ENCODE results near the gene KMT2D. TPM values are rescaled to one million over a fixed set of nuclear protein-coding genes. Genes with fewer than 3 reads are reported as not detected.

The KMT2D gene, protein sequence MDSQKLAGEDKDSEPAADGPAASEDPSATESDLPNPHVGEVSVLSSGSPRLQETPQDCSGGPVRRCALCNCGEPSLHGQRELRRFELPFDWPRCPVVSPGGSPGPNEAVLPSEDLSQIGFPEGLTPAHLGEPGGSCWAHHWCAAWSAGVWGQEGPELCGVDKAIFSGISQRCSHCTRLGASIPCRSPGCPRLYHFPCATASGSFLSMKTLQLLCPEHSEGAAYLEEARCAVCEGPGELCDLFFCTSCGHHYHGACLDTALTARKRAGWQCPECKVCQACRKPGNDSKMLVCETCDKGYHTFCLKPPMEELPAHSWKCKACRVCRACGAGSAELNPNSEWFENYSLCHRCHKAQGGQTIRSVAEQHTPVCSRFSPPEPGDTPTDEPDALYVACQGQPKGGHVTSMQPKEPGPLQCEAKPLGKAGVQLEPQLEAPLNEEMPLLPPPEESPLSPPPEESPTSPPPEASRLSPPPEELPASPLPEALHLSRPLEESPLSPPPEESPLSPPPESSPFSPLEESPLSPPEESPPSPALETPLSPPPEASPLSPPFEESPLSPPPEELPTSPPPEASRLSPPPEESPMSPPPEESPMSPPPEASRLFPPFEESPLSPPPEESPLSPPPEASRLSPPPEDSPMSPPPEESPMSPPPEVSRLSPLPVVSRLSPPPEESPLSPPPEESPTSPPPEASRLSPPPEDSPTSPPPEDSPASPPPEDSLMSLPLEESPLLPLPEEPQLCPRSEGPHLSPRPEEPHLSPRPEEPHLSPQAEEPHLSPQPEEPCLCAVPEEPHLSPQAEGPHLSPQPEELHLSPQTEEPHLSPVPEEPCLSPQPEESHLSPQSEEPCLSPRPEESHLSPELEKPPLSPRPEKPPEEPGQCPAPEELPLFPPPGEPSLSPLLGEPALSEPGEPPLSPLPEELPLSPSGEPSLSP (N-terminal part only)
- 29.8 TPM for total RNA-seq

DNA sequence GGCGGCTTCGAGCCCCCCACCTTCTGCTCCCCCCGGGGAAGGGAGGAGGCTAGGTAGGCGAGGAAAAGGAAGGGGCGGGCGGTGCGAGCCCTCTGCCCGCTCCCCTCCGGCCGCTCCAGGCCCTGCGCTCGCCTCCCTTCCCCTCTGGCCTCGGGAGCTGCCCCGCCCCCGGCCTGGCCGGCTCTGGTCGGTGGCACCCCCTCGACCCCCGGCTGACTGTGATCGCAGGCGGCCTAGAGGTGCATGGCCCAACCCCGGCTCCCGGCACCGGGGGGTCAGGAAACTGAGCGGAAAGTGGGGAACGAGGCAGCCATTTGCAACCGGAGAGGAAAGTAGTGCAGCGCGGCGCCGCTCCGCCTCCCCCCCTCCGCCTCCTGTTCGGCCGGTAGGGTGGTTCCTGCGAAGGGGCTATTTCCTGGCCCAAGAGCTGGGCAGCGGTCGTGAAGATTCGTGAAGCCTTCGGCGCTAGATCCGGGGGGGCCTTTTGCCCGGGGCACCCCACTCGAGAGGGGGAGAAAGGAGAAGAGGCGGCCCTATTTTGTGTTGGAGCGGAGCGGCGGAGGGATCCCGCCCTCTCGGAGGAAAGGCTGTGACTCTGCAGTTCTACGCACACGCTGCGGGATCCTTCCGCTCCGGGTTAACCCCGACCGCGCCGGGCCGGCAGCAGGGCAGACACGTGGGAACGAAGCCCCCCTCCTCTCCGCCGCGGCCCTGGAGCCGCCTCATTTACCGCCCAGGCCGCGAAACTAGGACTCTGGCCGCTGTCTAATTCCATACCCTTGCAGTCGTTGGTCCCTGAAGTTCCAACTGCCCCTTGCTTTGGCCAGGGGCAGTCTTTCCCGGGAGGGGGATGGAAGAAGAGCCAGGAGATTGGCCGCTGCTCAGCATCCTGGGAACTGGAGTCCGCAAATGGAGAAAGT is at the start of gene KMT2D:
KMT2D (minus strand) TSS at position 558 of the 920 bp plus-strand sequence. CDS start 5,470 bp downstream, outside the sequence.

DNA sequence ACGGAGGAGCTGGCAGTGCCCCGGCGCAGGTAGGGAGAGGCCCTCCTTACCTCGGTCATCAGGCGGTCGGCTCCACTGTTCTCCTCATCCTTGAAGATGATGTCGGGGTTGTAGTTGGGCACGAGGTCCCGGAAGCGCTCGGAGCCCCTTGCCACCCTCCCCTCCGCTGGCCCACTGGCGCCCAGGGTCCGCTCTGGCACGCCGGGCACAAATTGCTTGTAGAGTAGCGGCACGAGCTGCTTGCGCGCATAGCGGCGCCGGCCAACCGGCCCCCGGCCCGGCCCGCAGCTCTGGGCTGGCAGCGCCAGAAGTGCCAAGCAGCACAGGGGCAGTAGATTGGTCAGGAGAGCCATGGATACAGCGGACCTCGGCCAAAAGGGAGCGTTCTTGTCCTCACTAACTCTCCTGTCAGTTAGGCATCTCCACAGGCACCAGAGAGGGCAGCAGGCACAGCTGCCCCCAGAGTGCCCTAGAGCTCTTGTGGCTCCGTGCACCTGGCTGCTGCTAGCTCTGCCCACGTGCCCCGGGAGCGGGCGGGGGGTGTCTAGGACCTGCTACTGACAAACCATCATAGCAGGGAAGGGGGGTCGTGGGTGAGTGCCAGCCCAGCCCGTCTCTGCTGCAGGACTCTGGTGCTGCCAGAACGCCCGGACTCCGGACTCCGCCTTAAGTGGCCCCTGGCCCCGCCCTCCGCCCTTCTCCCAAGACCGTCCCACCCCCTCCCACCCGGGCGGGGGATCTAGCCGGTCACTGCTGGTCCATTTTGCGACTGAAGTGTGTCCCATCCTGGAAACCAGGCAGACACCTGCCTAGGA is 33.8 kb upstream of the KMT2D start, which contains the start of gene DHH:
DHH (minus strand) TSS at position 642 of the 815 bp plus-strand sequence; CDS start at position 353, 289 bp downstream.

DNA sequence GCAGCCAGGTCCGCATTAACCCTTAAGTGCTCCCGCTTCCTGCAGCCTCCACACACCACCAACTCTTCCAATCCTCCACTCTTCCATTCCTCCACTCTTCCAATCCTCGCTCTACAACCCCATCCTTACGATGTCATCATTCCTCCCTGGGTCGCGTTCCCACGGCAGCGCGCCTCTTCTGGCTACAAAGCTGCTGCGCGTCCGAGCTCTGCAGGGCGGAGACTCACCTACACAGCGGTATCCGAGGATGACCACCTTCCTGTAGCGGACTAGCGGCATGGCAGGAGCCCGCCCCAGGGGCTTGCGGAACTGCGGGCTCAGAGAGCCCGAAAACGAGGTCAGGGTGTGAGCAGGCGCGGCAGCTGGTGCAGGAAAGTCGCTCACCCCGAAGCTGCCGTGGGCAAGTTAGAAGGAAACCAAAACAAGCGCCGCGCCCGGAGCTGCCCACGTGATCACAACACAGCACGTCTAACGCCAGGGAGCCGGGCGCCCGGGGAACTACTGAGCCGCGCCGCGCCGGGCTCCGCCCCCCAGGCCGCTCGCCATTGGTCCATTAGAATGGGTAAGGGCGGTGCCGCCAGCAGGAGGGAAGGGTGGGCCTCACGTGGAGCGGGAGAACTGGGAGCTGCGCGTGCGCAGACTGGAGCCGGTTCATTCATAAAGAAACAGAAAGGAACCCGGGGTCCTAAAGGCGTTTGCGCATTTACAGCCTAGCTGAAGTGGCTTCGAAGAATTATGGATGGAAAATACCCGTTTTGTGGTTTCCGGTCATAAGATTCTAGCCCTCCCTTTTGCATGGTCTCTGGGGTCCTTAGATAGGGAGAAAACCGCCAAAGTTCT is 9.1 kb upstream of the KMT2D start, which contains the start of gene RHEBL1:
RHEBL1 (minus strand) TSS at position 473 of the 840 bp plus-strand sequence; CDS start at position 279, 194 bp downstream.

DNA sequence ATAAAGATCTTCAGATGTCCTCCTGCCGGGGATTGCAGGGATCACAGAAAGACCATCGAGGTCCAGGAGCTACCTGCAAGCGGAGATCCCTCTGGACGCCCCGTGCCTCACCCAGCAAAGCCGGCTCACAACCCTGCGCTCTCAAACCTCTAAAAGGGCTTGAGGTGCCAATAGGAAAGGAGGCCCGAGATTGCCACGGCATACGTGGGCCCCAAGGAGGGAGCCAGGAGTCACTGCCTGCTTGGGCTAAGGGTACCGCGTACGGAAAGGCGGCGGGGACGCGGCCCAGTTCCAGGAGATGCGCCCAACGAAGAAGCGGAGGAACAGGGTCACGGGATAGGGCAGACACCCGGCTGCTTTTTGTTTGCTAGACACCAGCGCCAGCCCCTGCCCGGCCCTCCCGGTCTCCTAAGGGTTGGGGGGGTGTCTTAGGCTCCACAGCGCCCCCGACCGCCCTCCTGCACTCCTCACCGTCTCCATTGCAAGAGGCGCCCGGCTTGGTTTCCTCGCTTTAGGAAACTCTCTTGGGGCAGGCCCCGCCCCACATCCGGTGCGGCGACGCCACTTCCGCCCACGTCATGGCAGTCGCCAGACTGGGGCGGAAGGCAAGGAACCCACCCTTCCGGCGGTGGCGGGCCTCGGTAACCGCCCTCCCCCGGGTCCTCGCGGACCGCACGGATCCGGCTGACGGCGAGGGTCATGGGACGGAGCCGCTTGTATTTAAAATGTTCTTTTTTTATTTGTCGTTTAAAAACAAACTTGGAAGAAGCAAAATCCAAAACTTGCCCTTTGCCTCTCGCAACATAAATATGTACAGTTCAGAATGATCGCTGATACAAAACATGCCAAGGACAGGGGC is 42.1 kb downstream of the KMT2D start, which contains the start of gene PRKAG1:
PRKAG1 (minus strand) TSS at position 516 of the 859 bp plus-strand sequence; CDS start at position 480, 36 bp downstream.

Other genes with a start within 250 kb of the KMT2D start
- 45.2 TPM for gene CACNB3, start 242.3 kb downstream of the KMT2D start, total RNA-seq
- gene DDX23, start 208.6 kb downstream of the KMT2D start, total RNA-seq: 56.5 TPM
- gene RND1, start 194.9 kb downstream of the KMT2D start, total RNA-seq: 26.1 TPM
- 7.6 TPM for gene FKBP11, start 135.3 kb downstream of the KMT2D start, total RNA-seq
- 129 TPM for gene ARF3, start 103.3 kb downstream of the KMT2D start, total RNA-seq
- gene WNT10B, start 89.1 kb downstream of the KMT2D start, total RNA-seq: 9.7 TPM
- not detected for gene WNT1, start 82.5 kb downstream of the KMT2D start, total RNA-seq
- 15.0 TPM for gene DDN, start 61.4 kb downstream of the KMT2D start, total RNA-seq
- 37.8 TPM for gene PRKAG1, start 42.0 kb downstream of the KMT2D start, total RNA-seq
- gene RHEBL1, start 9.2 kb upstream of the KMT2D start, total RNA-seq: 1.6 TPM
- 0.46 TPM for gene DHH, start 34.0 kb upstream of the KMT2D start, total RNA-seq
- 77.3 TPM for gene LMBR1L, start 50.1 kb upstream of the KMT2D start, total RNA-seq
- gene TUBA1B, start 70.6 kb upstream of the KMT2D start, total RNA-seq: 2,098 TPM
- 10,429 TPM for gene TUBA1A, start 128.3 kb upstream of the KMT2D start, total RNA-seq
- 26.3 TPM for gene TUBA1C, start 204.3 kb upstream of the KMT2D start, total RNA-seq
- 1.4 TPM for gene PRPH, start 234.4 kb upstream of the KMT2D start, total RNA-seq